GM12892 (cell line): ENCODE results near the gene CDK12.

Source experiments
- POLR2A ChIP-seq: IDR thresholded peaks from 2 replicates; pipeline ENCODE4 v1.6.1; 2011; ENCODE audit warnings: low read depth, low read length, control low read depth
- POLR2AphosphoS5 ChIP-seq: IDR thresholded peaks from 2 replicates; pipeline ENCODE4 v1.6.1; 2011; ENCODE audit warnings: low read depth, low read length, control low read depth

DNA sequence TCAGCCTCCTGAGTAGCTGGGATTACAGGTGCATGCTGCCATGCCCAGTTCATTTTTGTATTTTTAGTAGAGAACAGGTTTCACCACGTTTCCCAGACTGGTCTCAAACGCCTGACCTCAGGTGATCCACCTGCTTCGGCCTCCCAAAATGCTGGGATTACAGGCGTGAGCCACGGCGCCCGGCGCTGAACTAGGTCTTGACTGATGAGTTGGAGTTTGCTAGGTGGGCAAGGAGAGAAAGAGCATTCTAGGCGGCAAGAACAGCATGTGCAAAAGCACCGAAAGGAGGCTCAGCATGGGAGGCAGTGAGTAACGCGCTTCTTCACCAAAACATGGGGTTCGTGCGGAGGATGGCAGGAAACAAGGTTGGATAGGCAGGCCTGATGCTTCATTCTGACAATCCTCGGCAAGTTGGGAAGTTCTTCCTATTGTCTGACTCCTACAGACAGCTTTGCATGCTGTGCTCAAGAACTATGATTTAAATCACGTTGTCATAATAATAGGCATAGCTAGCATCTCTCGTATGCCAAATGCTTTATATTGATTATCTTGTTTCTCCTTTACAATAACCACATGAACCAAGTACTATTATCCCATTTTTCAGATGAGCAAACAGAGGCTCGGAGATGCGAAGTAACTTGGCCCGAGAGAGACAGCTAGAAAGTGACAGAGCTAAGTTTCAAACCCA lies 119.9 kb downstream of the CDK12 start:
- no peak for TF ChIP-seq POLR2A
- no peak for TF ChIP-seq POLR2AphosphoS5
